ENCODE measurements around the gene EPSTI1.

The EPSTI1 gene

GRCh38 chr13:42969565-42970172 lies 22.4 kb downstream of the EPSTI1 start:
- peak; percentile 80 for TF ChIP-seq CTCF (IDR thresholded peaks at IDR 0.05; ENCODE audit: control extremely low read depth, extremely low read depth, low read depth, missing control alignments)
- POLR2A ChIA-PET, result no interaction called here
- peak; percentile 72 for DNase-seq (ENCODE audit: extremely low spot score)
- CTCF ChIA-PET, result interaction anchor here (0.7 to 3.6 kb wide), 42 partner anchors 8 to 847 kb away, joined by 3 to 27 read pairs (median 4); partner anchors contain the start of genes DNAJC15 and EPSTI1

- no peak for TF ChIP-seq CTCF (IDR thresholded peaks at IDR 0.05; ENCODE audit: control extremely low read depth, extremely low read depth, low read depth, missing control alignments)
- DNase-seq (ENCODE audit: extremely low spot score), result no peak
- ChIA-PET CTCF (interaction anchor here (0.8 to 3.6 kb wide), 25 partner anchors 12 to 848 kb away, joined by 3 to 27 read pairs (median 5); partner anchors contain the start of gene EPSTI1), POLR2A (no interaction called here)
Observed at GRCh38 chr13:42968906-42969305, 23.1 kb downstream of the EPSTI1 start.

GRCh38 chr13:42967660-42968059 lies 24.4 kb downstream of the EPSTI1 start:
- DNase-seq (ENCODE audit: extremely low spot score), result no peak
- ChIA-PET POLR2A (no interaction called here), CTCF (interaction anchor here (1.2 to 3.6 kb wide), 8 partner anchors 10 to 837 kb away, joined by 3 to 27 read pairs (median 9); no protein-coding TSS in a partner anchor)
- no peak for TF ChIP-seq CTCF (IDR thresholded peaks at IDR 0.05; ENCODE audit: control extremely low read depth, extremely low read depth, low read depth, missing control alignments)

GRCh38 chr13:42965281-42965680 lies 26.8 kb downstream of the EPSTI1 start:
- CTCF ChIA-PET, result no interaction called here

GRCh38 chr13:42964761-42965161 lies 27.3 kb downstream of the EPSTI1 start:
- no peak for DNase-seq (ENCODE audit: extremely low spot score)
- ChIA-PET POLR2A (no interaction called here), CTCF (no interaction called here)
- no peak for TF ChIP-seq CTCF (IDR thresholded peaks at IDR 0.05; ENCODE audit: control extremely low read depth, extremely low read depth, low read depth, missing control alignments)

More at GRCh38 chr13:42965281-42965680, 26.8 kb downstream of the EPSTI1 start:
- no peak for DNase-seq (ENCODE audit: extremely low spot score)
- no peak for TF ChIP-seq CTCF (IDR thresholded peaks at IDR 0.05; ENCODE audit: control extremely low read depth, extremely low read depth, low read depth, missing control alignments)
- POLR2A ChIA-PET, result no interaction called here

- ChIA-PET CTCF (interaction anchor here (1.5 to 2.3 kb wide), 3 partner anchors 10 to 12 kb away, joined by 4 to 6 read pairs (median 4); no protein-coding TSS in a partner anchor), POLR2A (no interaction called here)
- no peak for DNase-seq (ENCODE audit: extremely low spot score)
- no peak for TF ChIP-seq CTCF (IDR thresholded peaks at IDR 0.05; ENCODE audit: control extremely low read depth, extremely low read depth, low read depth, missing control alignments)
Observed at GRCh38 chr13:42959615-42960014, 32.4 kb downstream of the EPSTI1 start.
